NCI-H82 treated with DMSO at 0.1 percent for 48 hours (cell line): ENCODE measurements around the gene NT5DC2.

Experiments
- DNase-seq: peaks from one replicate; lab custom pipeline; 2025; ENCODE audit not compliant: unreplicated experiment; lab: John Stamatoyannopoulos, UW

Gene NT5DC2

GRCh38 chr3:52525680-52526561 lies 7.7 kb downstream of the NT5DC2 start:
- no peak for DNase-seq

GRCh38 chr3:52524752-52525679 lies 8.6 kb downstream of the NT5DC2 start:
- DNase-seq: no peak

- no peak for DNase-seq
Observed at GRCh38 chr3:52524258-52524751, 9.4 kb downstream of the NT5DC2 start.

GRCh38 chr3:52523386-52524257 lies 10.0 kb downstream of the NT5DC2 start:
- DNase-seq: no peak

GRCh38 chr3:52522651-52523251 lies 10.9 kb downstream of the NT5DC2 start:
- no peak for DNase-seq

GRCh38 chr3:52521881-52522650 lies 11.6 kb downstream of the NT5DC2 start:
- DNase-seq: no peak

- no peak for DNase-seq
Observed at GRCh38 chr3:52521488-52521824, 12.2 kb downstream of the NT5DC2 start.

- DNase-seq: no peak
Observed at GRCh38 chr3:52520716-52521487, 12.8 kb downstream of the NT5DC2 start.

GRCh38 chr3:52520141-52520667 lies 13.5 kb downstream of the NT5DC2 start:
- DNase-seq: no peak

GRCh38 chr3:52519445-52520140 lies 14.1 kb downstream of the NT5DC2 start:
- DNase-seq: no peak

GRCh38 chr3:52518723-52519444 lies 14.8 kb downstream of the NT5DC2 start:
- DNase-seq: no peak

- no peak for DNase-seq
Observed at GRCh38 chr3:52517796-52518722, 15.6 kb downstream of the NT5DC2 start.

- no peak for DNase-seq
Observed at GRCh38 chr3:52516509-52517195, 17.0 kb downstream of the NT5DC2 start.

GRCh38 chr3:52515192-52515591 lies 18.5 kb downstream of the NT5DC2 start:
- no peak for DNase-seq

GRCh38 chr3:52514576-52514975 lies 19.1 kb downstream of the NT5DC2 start:
- no peak for DNase-seq

GRCh38 chr3:52513281-52513680 lies 20.4 kb downstream of the NT5DC2 start:
- no peak for DNase-seq
